WTC11 (cell line): ENCODE measurements around the gene RAB32. TPM values are rescaled to one million over a fixed set of nuclear protein-coding genes. Genes with fewer than 3 reads are reported as not detected.

Experiments
- ATAC-seq: fragments of 200-7000 bp; cut with Tn5 transposase; 2 replicates; pipeline ENCODE4 v1.10.0; 2021; ENCODE audit warnings: mild to moderate bottlenecking, moderate library complexity
- CTCF ChIA-PET: fragments of 300-600 bp; sonication (Branson Sonifier 250); formaldehyde crosslinking; loops from one replicate; lab custom pipeline; 2021; ENCODE audit warnings: antibody characterized with exemption; lab: Charles Lee
- POLR2A ChIA-PET: fragments of 350-600 bp; sonication (Branson Sonifier 250); formaldehyde crosslinking; loops from one replicate; lab custom pipeline; 2021; ENCODE audit warnings: antibody characterized with exemption; lab: Charles Lee
- DNase-seq: peaks from one replicate; pipeline ENCODE4 v3.0.0; 2021; ENCODE audit warnings: low spot score
- H3K27ac Mint-ChIP-seq: 2 replicates; pipeline ENCODE4 v1.8.0; 2021; ENCODE audit warnings: mixed read lengths
- H3K27me3 Mint-ChIP-seq: 2 replicates; pipeline ENCODE4 v1.8.0; 2021; ENCODE audit warnings: low read depth, mild to moderate bottlenecking, moderate library complexity, mixed read lengths
- H3K36me3 Mint-ChIP-seq: 2 replicates; pipeline ENCODE4 v1.8.0; 2021; ENCODE audit warnings: mixed read lengths
- H3K4me1 Mint-ChIP-seq: 2 replicates; pipeline ENCODE4 v1.8.0; 2022; ENCODE audit warnings: mixed read lengths
- H3K4me3 Mint-ChIP-seq: 2 replicates; pipeline ENCODE4 v1.8.0; 2021; ENCODE audit warnings: mild to moderate bottlenecking, moderate library complexity, mixed read lengths
- H3K9me3 Mint-ChIP-seq: 2 replicates; pipeline ENCODE4 v1.8.0; 2021; ENCODE audit warnings: mixed read lengths
- GABPB1 ChIP-seq: sonication (generic); formaldehyde crosslinking; IDR thresholded peaks from 2 replicates; pipeline ENCODE4 v1.8.1; 2023; ENCODE audit warnings: mild to moderate bottlenecking, missing genetic modification reagents
- JUN ChIP-seq: sonication (generic); formaldehyde crosslinking; IDR thresholded peaks from 2 replicates; pipeline ENCODE4 v1.8.0; 2023; ENCODE audit warnings: mild to moderate bottlenecking, missing genetic modification reagents
- NR1H2 ChIP-seq: sonication (generic); formaldehyde crosslinking; IDR thresholded peaks from 2 replicates; pipeline ENCODE4 v1.9.0; 2021; ENCODE audit warnings: mild to moderate bottlenecking, moderate library complexity, missing genetic modification reagents
- NR3C1 ChIP-seq: sonication (generic); formaldehyde crosslinking; conservative IDR thresholded peaks from 2 replicates; pipeline ENCODE4 v1.8.1; 2023; ENCODE audit warnings: low read depth, mild to moderate bottlenecking, missing genetic modification reagents
- SOX15 ChIP-seq: fragments of 250-450 bp; sonication (Bioruptor Pico); IDR thresholded peaks from 2 replicates; pipeline ENCODE4 v1.9.0; 2021; ENCODE audit warnings: mild to moderate bottlenecking
- ZBTB21 ChIP-seq: sonication (generic); formaldehyde crosslinking; IDR thresholded peaks from 2 replicates; pipeline ENCODE4 v1.8.1; 2023; ENCODE audit warnings: mild to moderate bottlenecking, missing genetic modification reagents, borderline replicate concordance
- ZNF138 ChIP-seq: sonication (generic); formaldehyde crosslinking; conservative IDR thresholded peaks from 2 replicates; pipeline ENCODE4 v1.8.1; 2022; ENCODE audit warnings: mild to moderate bottlenecking, moderate library complexity, missing genetic modification reagents
- total RNA-seq: library from RNA; stranded (reverse); gene quantifications from 3 replicates; pipeline ENCODE4 v1.2.3, GENCODE V29; 2021
- TF ChIP-seq, protein P1 (sequence below): sonication (generic); formaldehyde crosslinking; IDR thresholded peaks from 2 replicates; pipeline ENCODE4 v1.8.0; 2022; ENCODE audit warnings: mild to moderate bottlenecking, missing genetic modification reagents
- TF ChIP-seq, protein P2 (sequence below): sonication (generic); formaldehyde crosslinking; IDR thresholded peaks from 2 replicates; pipeline ENCODE4 v1.8.0; 2023; ENCODE audit warnings: missing genetic modification reagents
- TF ChIP-seq, protein P3 (sequence below): sonication (generic); formaldehyde crosslinking; IDR thresholded peaks from 2 replicates; pipeline ENCODE4 v1.8.1; 2023; ENCODE audit warnings: mild to moderate bottlenecking, missing genetic modification reagents, moderate library complexity
- TF ChIP-seq, protein P4 (sequence below): sonication (generic); formaldehyde crosslinking; IDR thresholded peaks from 2 replicates; pipeline ENCODE4 v1.8.0; 2022; ENCODE audit warnings: mild to moderate bottlenecking, missing genetic modification reagents
- TF ChIP-seq, protein P5 (sequence below): sonication (generic); formaldehyde crosslinking; IDR thresholded peaks from 2 replicates; pipeline ENCODE4 v1.8.1; 2022; ENCODE audit warnings: missing genetic modification reagents, borderline replicate concordance
- TF ChIP-seq, protein P6 (sequence below): sonication (generic); formaldehyde crosslinking; IDR thresholded peaks from 2 replicates; pipeline ENCODE4 v1.8.1; 2022; ENCODE audit warnings: low read depth, missing genetic modification reagents, borderline replicate concordance
- TF ChIP-seq, protein P7 (sequence below): fragments of 250-450 bp; sonication (Bioruptor Pico); IDR thresholded peaks from 2 replicates; pipeline ENCODE4 v1.9.0; 2021; ENCODE audit warnings: mild to moderate bottlenecking
- TF ChIP-seq, protein P8 (sequence below): sonication (generic); formaldehyde crosslinking; IDR thresholded peaks from 2 replicates; pipeline ENCODE4 v1.8.1; 2023; ENCODE audit warnings: mild to moderate bottlenecking, missing genetic modification reagents

Gene RAB32
- total RNA-seq, 1 experiment from 2014 or later, result 3.9 TPM

DNA sequence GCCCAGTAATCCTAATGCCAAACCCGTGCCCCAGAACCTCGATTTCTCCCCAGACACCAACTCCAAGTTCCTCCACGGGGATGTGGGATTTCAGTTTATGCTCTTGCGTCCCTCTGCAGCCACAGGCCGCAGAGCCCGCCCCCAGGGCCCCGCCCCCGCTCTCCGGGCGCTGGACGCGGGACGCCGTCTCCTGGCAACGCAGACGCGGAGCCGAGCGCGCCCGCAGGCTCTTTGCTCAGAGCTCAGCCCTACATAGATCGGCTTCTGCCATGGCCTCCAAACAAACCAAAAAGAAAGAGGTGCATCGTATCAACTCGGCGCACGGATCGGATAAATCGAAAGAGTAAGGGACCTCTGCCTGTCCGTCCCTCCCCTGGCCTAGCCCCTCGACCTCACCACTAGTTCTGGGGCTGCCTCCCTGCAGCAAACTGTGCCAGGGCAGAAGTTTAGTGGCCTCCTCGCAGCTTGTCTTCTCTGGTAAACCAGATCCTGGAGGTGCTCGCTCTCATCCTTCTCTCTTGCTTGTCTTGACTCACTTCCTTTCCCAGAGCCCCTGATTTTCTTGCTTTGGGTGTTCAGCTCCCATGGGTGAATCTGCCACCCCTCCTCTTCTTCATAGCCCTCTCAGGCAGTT is 55.3 kb downstream of the RAB32 start, which contains the start of gene ADGB (continued):
- TF ChIP-seq, protein P1, sequence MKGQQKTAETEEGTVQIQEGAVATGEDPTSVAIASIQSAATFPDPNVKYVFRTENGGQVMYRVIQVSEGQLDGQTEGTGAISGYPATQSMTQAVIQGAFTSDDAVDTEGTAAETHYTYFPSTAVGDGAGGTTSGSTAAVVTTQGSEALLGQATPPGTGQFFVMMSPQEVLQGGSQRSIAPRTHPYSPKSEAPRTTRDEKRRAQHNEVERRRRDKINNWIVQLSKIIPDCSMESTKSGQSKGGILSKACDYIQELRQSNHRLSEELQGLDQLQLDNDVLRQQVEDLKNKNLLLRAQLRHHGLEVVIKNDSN (CRISPR knock-in tag), result no peak
- TF ChIP-seq ZNF138 (CRISPR knock-in tag) (no peak), ZBTB21 (CRISPR knock-in tag) (no peak), SOX15 (no peak)
- TF ChIP-seq, protein P2, sequence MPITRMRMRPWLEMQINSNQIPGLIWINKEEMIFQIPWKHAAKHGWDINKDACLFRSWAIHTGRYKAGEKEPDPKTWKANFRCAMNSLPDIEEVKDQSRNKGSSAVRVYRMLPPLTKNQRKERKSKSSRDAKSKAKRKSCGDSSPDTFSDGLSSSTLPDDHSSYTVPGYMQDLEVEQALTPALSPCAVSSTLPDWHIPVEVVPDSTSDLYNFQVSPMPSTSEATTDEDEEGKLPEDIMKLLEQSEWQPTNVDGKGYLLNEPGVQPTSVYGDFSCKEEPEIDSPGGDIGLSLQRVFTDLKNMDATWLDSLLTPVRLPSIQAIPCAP (CRISPR knock-in tag), result no peak
- TF ChIP-seq, protein P3, sequence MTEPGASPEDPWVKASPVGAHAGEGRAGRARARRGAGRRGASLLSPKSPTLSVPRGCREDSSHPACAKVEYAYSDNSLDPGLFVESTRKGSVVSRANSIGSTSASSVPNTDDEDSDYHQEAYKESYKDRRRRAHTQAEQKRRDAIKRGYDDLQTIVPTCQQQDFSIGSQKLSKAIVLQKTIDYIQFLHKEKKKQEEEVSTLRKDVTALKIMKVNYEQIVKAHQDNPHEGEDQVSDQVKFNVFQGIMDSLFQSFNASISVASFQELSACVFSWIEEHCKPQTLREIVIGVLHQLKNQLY, result no peak

DNA sequence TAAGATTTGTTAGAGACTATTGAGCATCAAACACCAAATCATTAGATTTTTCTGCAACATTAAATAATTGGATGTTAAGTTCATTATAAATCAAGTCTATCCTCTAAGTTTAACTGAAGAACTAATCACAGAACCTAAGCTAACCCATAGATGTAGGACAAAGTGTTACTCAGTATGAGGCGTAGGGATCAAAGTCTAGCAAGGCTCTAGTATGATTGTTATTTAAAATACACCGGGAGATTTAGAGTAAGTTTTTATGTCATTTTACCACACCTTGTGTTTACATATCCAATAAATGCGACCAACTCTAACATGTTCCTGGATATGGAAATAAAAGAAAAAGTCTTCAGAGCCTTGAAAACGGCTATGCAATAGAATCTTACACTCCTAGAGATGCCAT is 57.7 kb downstream of the RAB32 start:
- ChIA-PET CTCF (no interaction called here), POLR2A (no interaction called here)
- no peak overlapping the region for H3K4me3 Mint-ChIP-seq
- H3K36me3 Mint-ChIP-seq, result no peaks in the 10 kb centered on the region
- peaks cover 8% of the 10 kb centered on the region for H3K27me3 Mint-ChIP-seq
- H3K9me3 Mint-ChIP-seq, result no peaks in the 10 kb centered on the region
- no peak for TF ChIP-seq NR3C1 (CRISPR knock-in tag)
- TF ChIP-seq, protein P2 (CRISPR knock-in tag), result no peak
- TF ChIP-seq, protein P4, sequence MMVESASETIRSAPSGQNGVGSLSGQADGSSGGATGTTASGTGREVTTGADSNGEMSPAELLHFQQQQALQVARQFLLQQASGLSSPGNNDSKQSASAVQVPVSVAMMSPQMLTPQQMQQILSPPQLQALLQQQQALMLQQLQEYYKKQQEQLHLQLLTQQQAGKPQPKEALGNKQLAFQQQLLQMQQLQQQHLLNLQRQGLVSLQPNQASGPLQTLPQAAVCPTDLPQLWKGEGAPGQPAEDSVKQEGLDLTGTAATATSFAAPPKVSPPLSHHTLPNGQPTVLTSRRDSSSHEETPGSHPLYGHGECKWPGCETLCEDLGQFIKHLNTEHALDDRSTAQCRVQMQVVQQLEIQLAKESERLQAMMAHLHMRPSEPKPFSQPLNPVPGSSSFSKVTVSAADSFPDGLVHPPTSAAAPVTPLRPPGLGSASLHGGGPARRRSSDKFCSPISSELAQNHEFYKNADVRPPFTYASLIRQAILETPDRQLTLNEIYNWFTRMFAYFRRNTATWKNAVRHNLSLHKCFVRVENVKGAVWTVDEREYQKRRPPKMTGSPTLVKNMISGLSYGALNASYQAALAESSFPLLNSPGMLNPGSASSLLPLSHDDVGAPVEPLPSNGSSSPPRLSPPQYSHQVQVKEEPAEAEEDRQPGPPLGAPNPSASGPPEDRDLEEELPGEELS, result no peak
- TF ChIP-seq, protein P5, sequence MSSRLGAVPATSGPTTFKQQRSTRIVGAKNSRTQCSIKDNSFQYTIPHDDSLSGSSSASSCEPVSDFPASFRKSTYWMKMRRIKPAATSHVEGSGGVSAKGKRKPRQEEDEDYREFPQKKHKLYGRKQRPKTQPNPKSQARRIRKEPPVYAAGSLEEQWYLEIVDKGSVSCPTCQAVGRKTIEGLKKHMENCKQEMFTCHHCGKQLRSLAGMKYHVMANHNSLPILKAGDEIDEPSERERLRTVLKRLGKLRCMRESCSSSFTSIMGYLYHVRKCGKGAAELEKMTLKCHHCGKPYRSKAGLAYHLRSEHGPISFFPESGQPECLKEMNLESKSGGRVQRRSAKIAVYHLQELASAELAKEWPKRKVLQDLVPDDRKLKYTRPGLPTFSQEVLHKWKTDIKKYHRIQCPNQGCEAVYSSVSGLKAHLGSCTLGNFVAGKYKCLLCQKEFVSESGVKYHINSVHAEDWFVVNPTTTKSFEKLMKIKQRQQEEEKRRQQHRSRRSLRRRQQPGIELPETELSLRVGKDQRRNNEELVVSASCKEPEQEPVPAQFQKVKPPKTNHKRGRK, result no peak
- TF ChIP-seq, protein P6, sequence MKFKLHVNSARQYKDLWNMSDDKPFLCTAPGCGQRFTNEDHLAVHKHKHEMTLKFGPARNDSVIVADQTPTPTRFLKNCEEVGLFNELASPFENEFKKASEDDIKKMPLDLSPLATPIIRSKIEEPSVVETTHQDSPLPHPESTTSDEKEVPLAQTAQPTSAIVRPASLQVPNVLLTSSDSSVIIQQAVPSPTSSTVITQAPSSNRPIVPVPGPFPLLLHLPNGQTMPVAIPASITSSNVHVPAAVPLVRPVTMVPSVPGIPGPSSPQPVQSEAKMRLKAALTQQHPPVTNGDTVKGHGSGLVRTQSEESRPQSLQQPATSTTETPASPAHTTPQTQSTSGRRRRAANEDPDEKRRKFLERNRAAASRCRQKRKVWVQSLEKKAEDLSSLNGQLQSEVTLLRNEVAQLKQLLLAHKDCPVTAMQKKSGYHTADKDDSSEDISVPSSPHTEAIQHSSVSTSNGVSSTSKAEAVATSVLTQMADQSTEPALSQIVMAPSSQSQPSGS (CRISPR knock-in tag), result no peak
- TF ChIP-seq, protein P7, sequence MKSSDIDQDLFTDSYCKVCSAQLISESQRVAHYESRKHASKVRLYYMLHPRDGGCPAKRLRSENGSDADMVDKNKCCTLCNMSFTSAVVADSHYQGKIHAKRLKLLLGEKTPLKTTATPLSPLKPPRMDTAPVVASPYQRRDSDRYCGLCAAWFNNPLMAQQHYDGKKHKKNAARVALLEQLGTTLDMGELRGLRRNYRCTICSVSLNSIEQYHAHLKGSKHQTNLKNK (CRISPR knock-in tag), result no peak
- TF ChIP-seq NR1H2 (CRISPR knock-in tag), result no peak
- TF ChIP-seq, protein P8, sequence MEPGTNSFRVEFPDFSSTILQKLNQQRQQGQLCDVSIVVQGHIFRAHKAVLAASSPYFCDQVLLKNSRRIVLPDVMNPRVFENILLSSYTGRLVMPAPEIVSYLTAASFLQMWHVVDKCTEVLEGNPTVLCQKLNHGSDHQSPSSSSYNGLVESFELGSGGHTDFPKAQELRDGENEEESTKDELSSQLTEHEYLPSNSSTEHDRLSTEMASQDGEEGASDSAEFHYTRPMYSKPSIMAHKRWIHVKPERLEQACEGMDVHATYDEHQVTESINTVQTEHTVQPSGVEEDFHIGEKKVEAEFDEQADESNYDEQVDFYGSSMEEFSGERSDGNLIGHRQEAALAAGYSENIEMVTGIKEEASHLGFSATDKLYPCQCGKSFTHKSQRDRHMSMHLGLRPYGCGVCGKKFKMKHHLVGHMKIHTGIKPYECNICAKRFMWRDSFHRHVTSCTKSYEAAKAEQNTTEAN (CRISPR knock-in tag), result no peak
- TF ChIP-seq GABPB1 (CRISPR knock-in tag), result no peak
- no peak for TF ChIP-seq JUN
- DNase-seq (no peak), ATAC-seq (no peak)
- peaks cover 9% of the 10 kb centered on the region for H3K4me1 Mint-ChIP-seq
- no peak overlapping the region for H3K27ac Mint-ChIP-seq
